Neural progenitor cell (in vitro differentiated cells): ENCODE data around the gene WSCD1. TPM values are rescaled to one million over a fixed set of nuclear protein-coding genes. Genes with fewer than 3 reads are reported as not detected.
A peak's percentile ranks its signal among the peaks of the same experiment; 100 is the strongest.

Experiments used
- DNase-seq: peaks from one replicate; pipeline ENCODE4 v3.0.0-alpha.2; 2016; ENCODE audit warnings: low spot score
- H2AFZ ChIP-seq: fragments of 200-600 bp; sonication (generic); replicated peaks from 2 replicates; pipeline ENCODE4 v1.6.1; 2016; ENCODE audit warnings: antibody characterized with exemption
- H3F3A ChIP-seq: fragments of 200-600 bp; sonication (generic); 2 replicates; pipeline ENCODE4 v1.6.1; 2016; ENCODE audit warnings: antibody characterized with exemption, low read depth
- H3K27ac ChIP-seq: fragments of 200-600 bp; sonication (generic); 2 replicates; pipeline ENCODE4 v1.5.1; 2016; ENCODE audit warnings: mild to moderate bottlenecking
- H3K27me3 ChIP-seq: fragments of 200-600 bp; sonication (generic); 2 replicates; pipeline ENCODE4 v1.6.1; 2016; ENCODE audit warnings: mild to moderate bottlenecking, moderate library complexity
- H3K36me3 ChIP-seq: fragments of 200-600 bp; sonication (generic); 2 replicates; pipeline ENCODE4 v1.5.1; 2016
- H3K4me1 ChIP-seq: fragments of 200-600 bp; sonication (generic); 2 replicates; pipeline ENCODE4 v1.6.1; 2016; ENCODE audit warnings: mixed run types
- H3K4me2 ChIP-seq: fragments of 200-600 bp; sonication (generic); 2 replicates; pipeline ENCODE4 v1.6.1; 2016
- H3K4me3 ChIP-seq: fragments of 200-600 bp; sonication (generic); 2 replicates; pipeline ENCODE4 v1.5.1; 2016
- H3K79me2 ChIP-seq: fragments of 200-600 bp; sonication (generic); 2 replicates; pipeline ENCODE4 v1.6.1; 2016; ENCODE audit warnings: low read depth
- H3K9ac ChIP-seq: fragments of 200-600 bp; sonication (generic); 2 replicates; pipeline ENCODE4 v1.6.1; 2016
- H3K9me3 ChIP-seq: fragments of 200-600 bp; sonication (generic); 2 replicates; pipeline ENCODE4 v1.5.1; 2016; ENCODE audit warnings: low read depth
- H4K20me1 ChIP-seq: fragments of 200-600 bp; sonication (generic); 2 replicates; pipeline ENCODE4 v1.6.1; 2016; ENCODE audit warnings: low read depth
- H3K27ac Mint-ChIP-seq: 3 replicates; pipeline ENCODE4 v1.8.0; 2021; ENCODE audit warnings: mixed read lengths
- H3K27me3 Mint-ChIP-seq: 2 replicates; pipeline ENCODE4 v1.8.0; 2022; ENCODE audit warnings: low read depth, mild to moderate bottlenecking, inconsistent platforms, moderate library complexity, mixed read lengths; ENCODE audit not compliant: insufficient read depth
- H3K36me3 Mint-ChIP-seq: 3 replicates; pipeline ENCODE4 v1.8.0; 2021; ENCODE audit warnings: mixed read lengths
- H3K4me1 Mint-ChIP-seq: 3 replicates; pipeline ENCODE4 v1.8.0; 2021; ENCODE audit warnings: mixed read lengths
- H3K4me3 Mint-ChIP-seq: 3 replicates; pipeline ENCODE4 v1.8.0; 2021; ENCODE audit warnings: mild to moderate bottlenecking, moderate library complexity, mixed read lengths
- H3K9me3 Mint-ChIP-seq: 3 replicates; pipeline ENCODE4 v1.8.0; 2020; ENCODE audit warnings: mixed read lengths
- EZH2 ChIP-seq: fragments of 200-600 bp; sonication (generic); IDR thresholded peaks from 2 replicates; pipeline ENCODE4 v1.6.1; 2017; ENCODE audit warnings: antibody characterized with exemption, mild to moderate bottlenecking, moderate library complexity
- EZH2phosphoT487 ChIP-seq: fragments of 200-600 bp; sonication (generic); IDR thresholded peaks from 2 replicates; pipeline ENCODE4 v1.6.1; 2017; ENCODE audit warnings: antibody characterized with exemption
- total RNA-seq: library from RNA; depleted of rRNA; stranded (reverse); fragments of >200 nt; gene quantifications from 2 replicates; pipeline ENCODE4 v1.2.3, GENCODE V29; 2015; ENCODE audit warnings: low replicate concordance
- TF ChIP-seq, protein P1 (sequence below): fragments of 200-600 bp; sonication (generic); IDR thresholded peaks from 2 replicates; pipeline ENCODE4 v1.5.1; 2017; ENCODE audit warnings: antibody characterized with exemption, mild to moderate bottlenecking

WSCD1 gene
- total RNA-seq, 1 donor from 2014 or later, result 20.2 TPM

DNA sequence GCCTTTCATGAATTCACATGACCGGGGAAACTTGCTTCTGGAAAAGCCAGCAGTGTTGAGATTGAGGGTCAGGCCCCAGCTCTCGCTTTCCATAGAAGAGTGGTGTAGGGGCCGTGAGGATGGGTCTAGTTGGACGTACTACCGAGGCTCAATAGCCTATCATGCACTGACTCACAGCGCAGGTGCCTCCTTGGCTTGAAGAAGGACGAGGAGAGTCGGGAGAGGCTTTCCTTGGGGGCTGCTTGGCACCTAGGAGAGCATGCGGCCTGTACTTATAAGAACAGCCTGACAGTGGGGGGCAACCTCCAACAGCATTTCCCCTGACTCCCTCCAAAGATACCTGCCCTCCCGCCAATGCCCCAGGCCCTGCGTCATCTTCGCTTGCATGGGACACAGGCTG lies 37.6 kb downstream of the WSCD1 start:
- H3K4me1 ChIP-seq, result no peaks in the 10 kb centered on the region
- Mint-ChIP-seq H3K4me3 (no peak overlapping the region), H3K27me3 (peaks cover 6% of the 10 kb centered on the region), H3K27ac (peak overlapping the region; percentile 25), H3K9me3 (peaks cover 2% of the 10 kb centered on the region), H3K4me1 (no peaks in the 10 kb centered on the region), H3K36me3 (peaks cover 57% of the 10 kb centered on the region)
- H3K27ac ChIP-seq, result no peak overlapping the region
- no peaks in the 10 kb centered on the region for H3K9me3 ChIP-seq
- no peak for DNase-seq
- no peak overlapping the region for H3K4me3 ChIP-seq
- H3K9ac ChIP-seq, result no peak overlapping the region
- H3K4me2 ChIP-seq, result no peak overlapping the region
- H3K36me3 ChIP-seq, result peaks cover 5% of the 10 kb centered on the region
- no peak overlapping the region for H2AFZ ChIP-seq
- H3K27me3 ChIP-seq, result no peaks in the 10 kb centered on the region
- H3K79me2 ChIP-seq, result no peaks in the 10 kb centered on the region
- no peaks in the 10 kb centered on the region for H4K20me1 ChIP-seq
- no peaks in the 10 kb centered on the region for H3F3A ChIP-seq
- TF ChIP-seq, protein P1, sequence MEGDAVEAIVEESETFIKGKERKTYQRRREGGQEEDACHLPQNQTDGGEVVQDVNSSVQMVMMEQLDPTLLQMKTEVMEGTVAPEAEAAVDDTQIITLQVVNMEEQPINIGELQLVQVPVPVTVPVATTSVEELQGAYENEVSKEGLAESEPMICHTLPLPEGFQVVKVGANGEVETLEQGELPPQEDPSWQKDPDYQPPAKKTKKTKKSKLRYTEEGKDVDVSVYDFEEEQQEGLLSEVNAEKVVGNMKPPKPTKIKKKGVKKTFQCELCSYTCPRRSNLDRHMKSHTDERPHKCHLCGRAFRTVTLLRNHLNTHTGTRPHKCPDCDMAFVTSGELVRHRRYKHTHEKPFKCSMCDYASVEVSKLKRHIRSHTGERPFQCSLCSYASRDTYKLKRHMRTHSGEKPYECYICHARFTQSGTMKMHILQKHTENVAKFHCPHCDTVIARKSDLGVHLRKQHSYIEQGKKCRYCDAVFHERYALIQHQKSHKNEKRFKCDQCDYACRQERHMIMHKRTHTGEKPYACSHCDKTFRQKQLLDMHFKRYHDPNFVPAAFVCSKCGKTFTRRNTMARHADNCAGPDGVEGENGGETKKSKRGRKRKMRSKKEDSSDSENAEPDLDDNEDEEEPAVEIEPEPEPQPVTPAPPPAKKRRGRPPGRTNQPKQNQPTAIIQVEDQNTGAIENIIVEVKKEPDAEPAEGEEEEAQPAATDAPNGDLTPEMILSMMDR, result no peak
- TF ChIP-seq EZH2phosphoT487 (no peak), EZH2 (no peak)

DNA sequence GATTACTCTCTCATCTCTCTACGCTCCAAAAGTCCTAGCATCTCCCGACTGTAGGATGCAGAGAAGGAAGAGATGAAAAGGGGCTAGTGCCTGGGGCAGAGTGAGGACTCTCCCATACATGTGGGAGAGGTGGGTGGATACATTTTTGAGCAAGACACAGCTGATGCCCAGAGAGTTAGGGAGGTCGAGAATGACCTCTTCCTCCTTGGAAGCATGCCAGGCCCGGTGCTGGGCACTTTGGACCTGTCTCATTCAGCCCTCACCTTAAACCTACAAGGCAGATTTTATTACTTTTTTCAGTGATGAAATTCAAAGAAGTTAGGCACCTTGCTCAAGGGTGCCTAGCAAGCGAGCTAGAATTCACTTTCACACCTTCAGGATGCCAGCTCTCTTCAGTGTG lies 38.2 kb downstream of the WSCD1 start:
- no peaks in the 10 kb centered on the region for H4K20me1 ChIP-seq
- H3K79me2 ChIP-seq, result no peaks in the 10 kb centered on the region
- no peak overlapping the region for H2AFZ ChIP-seq
- no peak overlapping the region for H3K4me3 ChIP-seq
- TF ChIP-seq, protein P1, result no peak
- no peak for TF ChIP-seq EZH2phosphoT487
- TF ChIP-seq EZH2, result no peak
- no peak overlapping the region for H3K27ac ChIP-seq
- peaks cover 2% of the 10 kb centered on the region for H3K9me3 Mint-ChIP-seq
- H3K27me3 ChIP-seq, result no peaks in the 10 kb centered on the region
- no peaks in the 10 kb centered on the region for H3F3A ChIP-seq
- no peak overlapping the region for H3K4me2 ChIP-seq
- H3K9ac ChIP-seq, result no peak overlapping the region
- peaks cover 63% of the 10 kb centered on the region for H3K36me3 Mint-ChIP-seq
- peaks cover 6% of the 10 kb centered on the region for H3K27me3 Mint-ChIP-seq
- H3K4me3 Mint-ChIP-seq, result no peak overlapping the region
- no peaks in the 10 kb centered on the region for H3K4me1 ChIP-seq
- no peaks in the 10 kb centered on the region for H3K4me1 Mint-ChIP-seq
- no peak overlapping the region for H3K27ac Mint-ChIP-seq
- no peak for DNase-seq
- H3K9me3 ChIP-seq, result no peaks in the 10 kb centered on the region
- peaks cover 5% of the 10 kb centered on the region for H3K36me3 ChIP-seq

DNA sequence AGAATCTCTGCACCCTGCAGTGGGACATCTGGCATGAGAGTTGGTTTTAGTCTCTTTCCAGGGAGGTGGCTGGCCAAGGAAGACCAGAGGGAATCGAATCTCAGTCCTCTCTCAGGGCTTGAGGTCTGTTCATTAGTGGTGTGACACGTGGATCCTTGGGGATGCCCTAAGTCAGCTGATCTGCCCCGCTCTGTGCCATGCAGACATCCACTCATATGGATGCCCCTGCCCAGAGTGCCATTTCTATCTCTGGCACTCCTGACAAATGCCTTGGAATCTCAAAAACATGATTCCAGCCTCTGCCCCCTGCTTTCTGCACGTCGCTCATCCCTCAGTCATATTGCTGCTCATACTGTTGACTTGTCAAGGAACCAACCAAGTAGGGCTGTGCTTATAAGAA lies 38.8 kb downstream of the WSCD1 start:
- Mint-ChIP-seq H3K9me3 (peaks cover 2% of the 10 kb centered on the region), H3K36me3 (peaks cover 65% of the 10 kb centered on the region), H3K27ac (no peak overlapping the region), H3K4me1 (no peaks in the 10 kb centered on the region), H3K4me3 (no peak overlapping the region), H3K27me3 (peaks cover 6% of the 10 kb centered on the region)
- Histone ChIP-seq H3K9me3 (no peaks in the 10 kb centered on the region), H3K36me3 (peaks cover 5% of the 10 kb centered on the region), H3K79me2 (no peaks in the 10 kb centered on the region), H3K27me3 (no peaks in the 10 kb centered on the region), H3K27ac (no peak overlapping the region), H3K4me1 (no peaks in the 10 kb centered on the region), H2AFZ (no peak overlapping the region), H3K4me3 (no peak overlapping the region), H3K9ac (no peak overlapping the region), H3K4me2 (no peak overlapping the region), H4K20me1 (no peaks in the 10 kb centered on the region), H3F3A (no peaks in the 10 kb centered on the region)
- DNase-seq, result no peak
- TF ChIP-seq, protein P1, result no peak
- TF ChIP-seq EZH2phosphoT487, result no peak
- no peak for TF ChIP-seq EZH2

DNA sequence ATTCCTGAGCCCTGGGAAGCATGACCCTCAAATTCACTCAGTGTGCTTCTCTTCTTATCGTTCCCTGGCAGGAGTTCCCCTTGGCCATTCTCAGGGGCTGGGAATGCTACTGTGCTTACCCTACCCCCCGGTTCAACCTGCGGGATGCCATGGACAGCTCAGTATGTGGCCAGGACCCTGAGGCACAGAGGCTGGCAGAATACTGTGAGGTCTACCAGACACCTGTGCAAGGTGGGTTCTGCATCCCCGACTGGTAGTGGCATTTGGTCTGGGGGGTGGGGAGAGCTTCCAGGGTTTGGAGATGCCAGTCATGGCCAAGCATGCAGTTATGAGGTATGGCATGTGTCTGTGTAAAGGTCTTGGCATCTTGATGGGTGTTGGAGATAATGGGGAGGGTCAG lies 39.4 kb downstream of the WSCD1 start:
- H3K27ac ChIP-seq, result no peak overlapping the region

More for the DNA sequence above, 39.4 kb downstream of the WSCD1 start:
- Mint-ChIP-seq H3K27me3 (peaks cover 6% of the 10 kb centered on the region), H3K9me3 (peaks cover 2% of the 10 kb centered on the region), H3K36me3 (peaks cover 61% of the 10 kb centered on the region), H3K4me1 (no peaks in the 10 kb centered on the region), H3K4me3 (no peak overlapping the region), H3K27ac (no peak overlapping the region)
- no peak overlapping the region for H3K4me2 ChIP-seq
- no peaks in the 10 kb centered on the region for H4K20me1 ChIP-seq
- H3K79me2 ChIP-seq, result no peaks in the 10 kb centered on the region
- no peaks in the 10 kb centered on the region for H3K27me3 ChIP-seq
- no peaks in the 10 kb centered on the region for H3F3A ChIP-seq
- H3K9me3 ChIP-seq, result no peaks in the 10 kb centered on the region
- no peak overlapping the region for H3K4me3 ChIP-seq
- DNase-seq, result no peak
- H3K4me1 ChIP-seq, result no peaks in the 10 kb centered on the region
- peaks cover 5% of the 10 kb centered on the region for H3K36me3 ChIP-seq
- no peak overlapping the region for H2AFZ ChIP-seq
- TF ChIP-seq EZH2, result no peak
- TF ChIP-seq, protein P1, result no peak
- TF ChIP-seq EZH2phosphoT487, result no peak
- no peak overlapping the region for H3K9ac ChIP-seq
